Cardiac septum (tissue), 1 donor: ENCODE results near the gene IL13RA1. TPM values are rescaled to one million over a fixed set of nuclear protein-coding genes. Genes with fewer than 3 reads are reported as not detected.
"Not testable (repeated sequence)": the region's sequence is repeated elsewhere in the genome, so short reads cannot be mapped to it uniquely, and the experiment has no call there.

Experiments used
- DNase-seq: peaks from one replicate; pipeline ENCODE4 v3.0.0-alpha.2; 2020; ENCODE audit warnings: low spot score
- intact Hi-C: fragments of 100-400 bp; cut with DNase I; formaldehyde crosslinking; loops from one replicate; pipeline ENCODE4 v1.14.0; 2022
- total RNA-seq: library from RNA; stranded (reverse); fragmentation: NEBNext Ultra II Directional; extraction: Animal tissue kit (Norgen Biotek cat#: 25700); gene quantifications from one replicate; pipeline ENCODE4 v1.2.1, GENCODE V29; 2021
- donor health status: DM: no; HTN: no; CAD: no.

IL13RA1 gene
- total RNA-seq, 1 donor from 2014 or later = 20.7 TPM

DNA sequence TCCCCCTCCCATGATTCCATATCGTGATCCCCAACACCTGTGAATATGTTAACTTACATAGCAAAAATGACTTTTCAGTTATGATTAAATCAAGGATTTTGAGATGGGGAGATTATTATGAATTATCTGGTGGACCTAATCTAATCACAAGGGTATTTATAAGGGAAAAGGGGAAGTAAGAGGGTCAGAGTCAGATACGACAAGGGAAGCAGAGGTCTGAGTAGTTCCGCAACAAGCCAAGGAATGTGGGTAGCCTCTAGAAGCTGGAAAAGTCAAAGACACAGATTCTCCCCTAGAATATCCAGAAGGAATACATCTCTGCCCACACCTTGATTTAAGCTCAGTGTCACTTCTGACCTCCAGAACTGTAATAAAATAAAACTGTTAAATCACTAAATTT lies 1.0 kb upstream of the IL13RA1 start:
- DNase-seq = no peak
- intact Hi-C loops = no loop called here

DNA sequence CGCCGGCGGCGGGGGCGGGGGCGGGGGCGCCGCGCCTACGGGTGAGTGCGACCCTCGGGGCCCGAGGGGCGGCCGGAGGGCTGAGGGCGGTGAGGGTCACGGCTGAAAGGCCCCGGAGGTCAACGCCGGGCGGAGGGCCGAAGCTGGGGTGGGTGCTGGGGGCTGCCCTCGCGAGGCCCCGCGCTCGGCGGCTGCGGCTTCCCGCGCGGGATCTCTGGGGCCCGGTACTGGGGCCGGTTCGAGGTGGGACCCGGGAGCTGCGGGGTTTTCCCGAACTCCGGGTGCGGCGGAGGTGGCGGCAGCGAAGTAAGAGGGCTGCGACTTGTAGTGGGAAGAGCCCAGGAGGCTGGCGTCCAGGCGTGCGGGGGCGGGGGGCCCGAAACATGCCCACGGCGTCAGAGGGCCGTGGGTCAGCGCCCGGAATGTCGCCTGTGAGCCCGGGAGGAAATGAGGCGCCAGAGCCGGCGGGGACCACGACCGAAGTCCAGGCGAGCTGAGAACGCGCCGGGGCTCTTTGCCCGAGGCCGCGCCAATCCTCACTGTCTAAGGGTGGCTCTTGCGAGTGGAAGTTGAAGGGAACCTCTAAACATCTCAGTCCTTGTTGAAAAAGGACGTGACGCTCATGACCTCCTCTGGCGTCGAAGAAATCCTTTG lies 407 bp downstream of the IL13RA1 start:
- DNase-seq = peak; percentile 76
- intact Hi-C loops = no loop called here

DNA sequence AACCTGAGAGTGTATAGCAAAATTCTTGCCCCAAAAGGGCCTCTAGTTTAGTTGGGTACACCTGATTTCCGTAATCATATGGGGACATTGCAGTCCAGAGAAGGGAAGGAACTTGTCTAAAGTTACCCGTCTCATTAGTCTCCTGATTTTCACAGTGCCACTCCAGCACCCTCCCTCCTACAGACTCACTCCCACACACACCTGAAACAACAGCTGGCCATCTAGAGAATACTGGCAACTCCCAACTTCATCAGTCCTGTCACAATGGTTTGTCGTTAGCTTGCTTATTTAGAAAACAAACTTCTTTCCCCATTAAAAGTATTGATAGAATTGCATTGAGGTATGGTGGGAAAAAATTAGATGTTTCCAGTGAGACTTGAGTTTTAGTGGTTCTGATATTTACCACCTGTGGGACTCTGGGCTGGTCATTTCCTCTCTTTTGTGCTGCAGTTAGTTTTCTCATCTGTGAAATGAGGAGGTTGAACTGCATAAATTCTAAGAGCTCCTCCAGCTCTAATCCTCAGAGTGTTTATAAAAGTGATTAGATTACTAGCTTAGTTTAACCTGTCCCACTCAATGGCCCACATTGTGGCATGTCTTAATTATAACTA lies 1.7 kb downstream of the IL13RA1 start:
- intact Hi-C loops = no loop called here
- no peak for DNase-seq

DNA sequence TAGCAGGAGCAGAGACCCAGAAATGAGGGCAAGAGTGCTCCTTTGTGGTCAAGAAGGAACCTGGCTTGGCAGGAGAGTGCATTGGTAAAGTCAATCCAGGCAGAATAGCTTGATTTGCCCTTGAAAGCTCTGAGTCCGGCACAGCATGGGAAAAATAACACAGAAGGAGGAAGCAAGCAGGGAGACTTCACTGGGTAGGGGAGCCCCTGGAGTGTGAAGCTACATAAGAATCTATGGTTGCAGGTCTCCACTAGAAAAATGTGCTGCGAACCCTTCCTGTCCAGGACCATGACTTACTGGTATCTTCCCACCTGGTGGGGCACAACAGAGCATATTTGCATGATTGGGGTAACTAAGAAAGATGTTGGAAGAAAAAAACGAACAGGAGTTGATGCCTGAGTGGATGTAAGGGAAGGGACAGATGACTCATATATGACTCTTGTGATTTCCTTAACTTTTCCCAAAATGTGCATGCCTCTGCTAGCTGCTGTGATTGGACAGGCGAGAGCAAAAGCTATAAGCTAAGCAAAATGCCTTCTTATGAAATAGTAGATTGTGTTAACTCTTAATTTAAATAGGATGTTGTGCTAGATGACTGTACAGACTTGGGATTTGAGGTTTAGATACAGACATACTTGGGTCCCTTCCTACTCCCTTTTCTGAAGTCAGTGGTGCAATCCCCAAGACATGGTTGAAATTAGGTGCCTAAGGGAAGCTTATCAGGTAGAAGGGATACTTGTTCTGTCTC lies 3.3 kb downstream of the IL13RA1 start:
- intact Hi-C loops = no loop called here
- DNase-seq = no peak

DNA sequence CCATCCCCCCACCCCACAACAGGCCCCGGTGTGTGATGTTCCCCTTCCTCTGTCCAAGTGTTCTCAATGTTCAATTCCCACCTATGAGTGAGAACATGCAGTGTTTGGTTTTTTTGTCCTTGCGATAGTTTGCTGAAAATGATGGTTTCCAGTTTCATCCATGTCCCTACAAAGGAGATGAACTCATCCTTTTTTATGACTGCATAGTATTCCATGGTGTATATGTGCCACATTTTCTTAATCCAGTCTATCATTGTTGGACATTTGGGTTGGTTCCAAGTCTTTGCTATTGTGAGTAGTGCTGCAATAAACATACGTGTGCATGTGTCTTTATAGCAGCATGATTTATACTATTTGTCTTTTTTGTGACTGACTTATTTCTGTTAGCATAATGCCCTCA lies 5.1 kb downstream of the IL13RA1 start:
- intact Hi-C loops, DNase-seq: not testable (repeated sequence)

DNA sequence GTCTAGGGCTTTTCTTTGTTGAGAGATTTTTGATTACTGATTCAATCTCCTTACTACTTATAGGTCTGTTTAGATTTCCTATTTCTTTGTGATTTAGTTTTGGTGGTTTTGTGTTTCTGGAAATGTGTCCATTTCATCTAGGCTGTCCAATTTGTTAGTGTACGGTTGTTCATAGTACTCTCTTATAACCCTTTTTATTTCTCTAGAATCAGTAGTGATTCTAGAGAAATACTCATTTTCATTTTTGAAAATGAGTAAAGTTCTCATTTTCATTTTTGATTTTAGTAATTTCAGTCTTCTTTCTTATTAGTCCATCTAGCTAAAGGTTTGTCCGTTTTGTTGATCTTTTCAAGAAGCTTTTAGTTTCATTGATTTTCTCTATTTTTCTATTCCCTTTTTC lies 7.5 kb downstream of the IL13RA1 start:
- intact Hi-C loops = no loop called here
- DNase-seq = no peak

DNA sequence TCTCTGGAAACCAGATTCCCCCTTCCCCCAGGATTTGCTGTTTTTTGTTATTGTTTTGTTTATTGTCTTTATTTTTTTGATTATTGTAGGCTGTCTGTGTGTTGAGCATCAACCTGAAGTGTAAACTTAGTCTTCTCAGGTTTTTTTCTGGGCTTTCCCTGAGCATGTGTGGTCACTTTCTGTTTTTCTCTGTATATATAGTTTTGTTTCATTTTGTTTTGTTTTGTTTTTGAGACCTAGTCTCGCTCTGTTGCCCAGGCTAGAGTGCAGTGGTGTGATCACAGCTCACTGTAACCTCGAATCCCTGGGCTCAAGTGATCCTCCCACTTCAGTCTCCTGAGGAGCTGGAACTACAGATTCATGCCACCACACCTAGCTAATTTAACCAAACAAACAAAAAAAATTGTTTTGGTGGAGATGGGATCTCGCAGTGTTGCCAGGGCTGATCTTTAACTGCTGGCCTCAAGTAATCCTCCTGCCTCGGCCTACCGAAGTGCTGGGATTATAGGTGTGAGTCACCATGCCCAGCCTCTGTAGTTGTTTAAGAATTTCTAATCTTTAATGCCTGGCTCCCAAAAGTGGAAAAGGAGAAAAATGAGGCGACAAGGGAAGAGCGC lies 9.1 kb downstream of the IL13RA1 start:
- intact Hi-C loops = no loop called here
- DNase-seq = no peak

DNA sequence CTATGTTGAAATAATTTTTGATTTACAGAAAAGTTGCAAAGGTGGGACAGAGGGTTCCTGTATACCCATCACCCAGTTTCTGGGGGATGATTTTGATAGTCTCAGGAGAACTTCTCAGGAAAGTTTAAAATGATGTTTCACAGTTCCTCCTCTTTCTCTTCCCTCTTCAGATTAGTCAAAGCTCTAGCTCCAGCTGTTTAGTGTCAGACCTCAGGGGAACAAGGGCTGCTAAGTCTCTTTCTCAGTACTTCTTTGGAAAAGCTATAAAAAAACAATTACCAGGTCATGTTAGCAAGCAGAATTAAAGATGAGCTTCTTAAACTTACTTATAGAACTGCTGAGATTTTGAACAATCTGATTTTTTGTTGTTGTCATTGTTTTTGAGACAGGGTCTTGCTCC lies 12.2 kb downstream of the IL13RA1 start:
- intact Hi-C loops = no loop called here
- DNase-seq = no peak

DNA sequence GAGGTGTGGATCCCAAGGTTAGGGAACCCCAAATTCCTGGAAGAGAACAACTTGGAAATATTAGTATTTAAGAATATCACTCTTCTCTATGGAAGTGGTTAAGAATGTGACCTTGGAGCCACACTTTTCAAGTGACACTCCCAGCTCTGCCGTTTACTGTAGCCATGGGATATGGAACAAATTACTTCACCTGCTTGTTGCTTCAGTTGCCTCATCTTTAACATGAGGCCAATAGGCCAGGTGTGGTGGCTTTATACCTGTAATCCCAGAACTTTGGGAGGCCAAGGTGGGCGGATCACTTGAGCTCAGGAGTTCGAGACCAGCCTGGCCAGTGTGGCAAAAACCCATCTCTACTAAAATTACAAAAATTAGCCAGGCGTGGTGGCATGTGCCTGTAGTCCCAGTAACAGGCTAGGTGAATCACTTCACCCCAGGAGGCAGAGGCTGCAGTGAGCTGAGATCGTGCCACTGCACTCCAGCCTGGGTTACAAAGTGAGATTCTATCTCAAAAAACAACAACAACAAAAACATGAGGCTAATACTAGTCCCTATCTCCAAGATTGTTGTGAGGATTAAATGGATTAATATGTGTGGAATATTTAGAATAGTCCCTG lies 13.0 kb downstream of the IL13RA1 start:
- no peak for DNase-seq

DNA sequence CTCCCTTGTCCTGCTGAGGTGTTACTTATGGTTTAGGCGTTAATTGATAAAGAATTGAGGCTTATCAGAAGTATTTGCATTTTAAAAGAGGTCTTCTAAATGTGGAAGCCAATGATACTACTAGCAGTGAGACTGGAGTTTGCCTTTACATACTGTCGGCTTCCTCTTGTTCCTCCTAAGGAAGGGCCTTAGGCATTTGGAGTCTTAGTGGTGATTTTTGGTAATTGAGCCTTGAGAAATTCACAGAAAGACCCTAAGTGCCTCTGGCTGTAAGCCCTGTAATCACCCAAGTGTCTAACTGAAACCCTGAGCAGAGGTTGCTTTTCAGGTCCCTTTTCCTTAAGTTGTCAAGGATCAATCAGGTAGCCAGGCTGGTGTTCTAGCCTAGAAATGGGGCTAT lies 14.8 kb downstream of the IL13RA1 start:
- no peak for DNase-seq
- intact Hi-C loops = no loop called here

More for the DNA sequence above, 13.0 kb downstream of the IL13RA1 start:
- intact Hi-C loops = no loop called here

DNA sequence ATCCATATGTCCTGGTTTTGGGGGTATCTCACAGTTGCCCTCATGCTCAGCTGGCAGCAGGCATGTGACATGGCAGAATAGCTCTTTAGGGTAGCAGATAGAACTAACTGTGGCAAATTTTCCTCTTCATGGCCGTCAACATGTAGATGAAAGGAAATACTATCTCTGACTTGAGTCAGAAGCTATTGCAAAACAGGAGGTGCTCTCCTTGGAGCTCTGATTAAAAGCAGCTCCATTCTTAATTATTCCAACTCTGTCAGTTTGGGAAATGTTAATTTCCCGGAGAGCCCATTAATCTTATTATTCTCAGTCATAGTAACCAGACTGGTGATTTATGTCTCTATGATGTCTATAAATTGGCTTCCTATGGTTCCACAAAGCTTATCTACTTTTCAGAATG lies 18.2 kb downstream of the IL13RA1 start:
- intact Hi-C loops = no loop called here
- DNase-seq = no peak

DNA sequence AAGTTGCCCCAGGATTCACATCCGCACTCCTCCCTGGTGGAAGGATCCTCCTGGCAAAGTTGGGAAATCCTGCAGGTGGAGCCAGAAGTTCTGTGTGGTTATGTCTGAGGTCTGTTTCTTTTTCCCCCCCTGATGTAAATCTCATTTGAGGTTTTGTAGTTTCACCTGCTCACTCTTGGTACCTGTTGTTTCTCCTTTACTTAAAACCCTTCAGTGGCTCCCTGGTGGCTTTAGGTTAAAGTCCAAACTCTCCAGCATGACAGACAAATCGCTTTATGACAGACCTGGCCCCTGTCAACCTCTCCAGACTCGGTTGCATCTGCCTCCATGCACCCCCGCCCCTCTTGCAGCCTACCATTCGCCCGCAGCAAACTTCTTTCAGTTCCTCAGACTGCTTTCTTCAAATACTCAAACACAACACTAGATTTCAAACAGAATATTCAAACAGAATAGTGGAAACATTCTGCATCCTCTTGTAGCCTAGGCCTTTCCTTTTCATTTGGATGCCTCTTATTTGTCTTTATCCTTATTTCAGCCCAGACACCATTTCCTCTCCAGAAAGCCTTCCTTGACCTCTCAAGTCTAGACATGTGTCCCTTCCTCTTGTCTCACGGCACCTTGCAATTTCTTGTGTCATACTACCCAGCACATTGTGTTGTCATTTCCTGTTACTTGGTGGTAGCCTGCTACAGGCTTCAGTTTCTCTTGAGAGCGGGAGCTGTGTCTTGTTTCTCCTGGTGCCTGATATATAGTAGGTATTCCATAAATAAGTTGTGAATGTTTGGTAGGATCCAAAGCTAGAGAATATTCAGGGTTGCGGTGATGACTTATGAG lies 24.8 kb downstream of the IL13RA1 start:
- intact Hi-C loops = no loop called here

DNA sequence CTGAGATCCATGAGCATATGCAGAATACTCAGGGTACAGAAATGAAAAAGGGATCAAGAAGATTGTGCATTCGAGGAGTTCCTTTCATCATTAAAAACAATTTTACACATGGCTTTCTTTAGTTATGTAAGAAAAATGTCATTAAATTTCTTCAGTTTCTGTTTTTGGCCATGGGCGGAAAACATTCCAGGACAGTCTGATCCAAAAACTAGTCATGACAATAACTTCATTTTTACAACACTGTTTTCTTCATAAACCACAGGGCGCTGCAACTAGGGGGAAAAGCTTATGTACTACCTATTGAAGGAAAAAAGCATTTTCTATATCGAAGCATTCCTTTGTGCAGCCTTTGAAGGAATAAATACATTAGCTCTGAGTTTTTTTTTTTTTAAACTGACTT lies 28.2 kb downstream of the IL13RA1 start:
- no peak for DNase-seq
- intact Hi-C loops = no loop called here

More for the DNA sequence above, 24.8 kb downstream of the IL13RA1 start:
- no peak for DNase-seq

DNA sequence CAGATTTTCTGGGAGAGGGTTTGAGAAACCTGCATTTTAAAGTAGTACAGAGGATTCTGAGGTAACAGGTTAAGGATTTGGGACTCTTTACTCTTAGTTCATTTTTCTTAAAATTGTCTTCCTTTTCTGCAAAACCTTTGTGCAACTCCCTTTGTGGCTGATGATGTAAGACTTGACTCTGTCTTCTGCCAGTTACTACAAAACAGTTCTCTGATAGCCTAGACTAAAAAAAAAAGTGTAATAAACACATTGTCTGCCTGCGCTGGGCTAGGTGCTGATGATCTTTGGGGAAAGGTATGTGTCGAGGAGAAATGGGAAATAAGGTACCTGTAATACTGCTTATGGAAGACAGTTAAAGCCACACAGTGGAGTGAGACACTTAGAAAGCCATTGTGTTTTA lies 28.7 kb downstream of the IL13RA1 start:
- intact Hi-C loops = no loop called here

DNA sequence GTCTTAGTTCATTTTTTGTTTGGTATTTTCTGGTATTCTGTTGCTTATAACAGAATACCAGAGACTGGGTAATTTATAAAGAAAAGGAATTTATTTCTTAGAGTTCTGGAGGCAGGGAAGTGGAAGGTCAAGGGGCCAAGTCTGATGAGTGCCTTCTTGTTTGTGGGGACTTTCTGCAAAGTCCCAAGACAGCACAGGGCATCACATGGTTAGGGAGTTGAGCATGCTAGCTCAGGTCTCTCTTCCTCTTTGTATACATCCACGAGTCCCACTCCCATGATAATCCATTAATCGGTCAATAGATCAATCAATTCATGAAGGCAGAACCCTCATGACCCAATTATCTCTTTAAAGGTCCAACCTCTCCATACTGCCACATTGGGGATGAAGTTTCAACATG lies 31.1 kb downstream of the IL13RA1 start:
- intact Hi-C loops = no loop called here
- no peak for DNase-seq

More for the DNA sequence above, 28.7 kb downstream of the IL13RA1 start:
- DNase-seq = no peak

DNA sequence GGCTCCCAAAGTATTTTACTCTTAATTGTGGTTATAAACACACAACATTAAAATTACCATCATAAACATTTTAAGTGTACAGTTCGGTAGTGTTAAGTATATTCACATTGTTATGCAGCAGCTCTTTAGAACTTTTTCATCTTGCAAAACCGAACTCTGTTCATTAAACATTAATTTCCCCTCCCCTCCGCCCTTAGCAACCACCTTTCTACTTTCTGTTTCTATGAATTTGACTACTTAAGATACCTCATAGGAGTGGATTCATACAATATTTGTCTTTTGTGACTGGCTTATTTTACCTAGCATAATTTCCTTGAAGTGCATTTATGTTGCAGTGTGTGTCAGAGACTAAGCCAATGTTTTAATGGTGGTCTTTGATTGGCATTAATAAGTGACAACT lies 32.6 kb downstream of the IL13RA1 start:
- intact Hi-C loops = no loop called here
- DNase-seq = no peak

DNA sequence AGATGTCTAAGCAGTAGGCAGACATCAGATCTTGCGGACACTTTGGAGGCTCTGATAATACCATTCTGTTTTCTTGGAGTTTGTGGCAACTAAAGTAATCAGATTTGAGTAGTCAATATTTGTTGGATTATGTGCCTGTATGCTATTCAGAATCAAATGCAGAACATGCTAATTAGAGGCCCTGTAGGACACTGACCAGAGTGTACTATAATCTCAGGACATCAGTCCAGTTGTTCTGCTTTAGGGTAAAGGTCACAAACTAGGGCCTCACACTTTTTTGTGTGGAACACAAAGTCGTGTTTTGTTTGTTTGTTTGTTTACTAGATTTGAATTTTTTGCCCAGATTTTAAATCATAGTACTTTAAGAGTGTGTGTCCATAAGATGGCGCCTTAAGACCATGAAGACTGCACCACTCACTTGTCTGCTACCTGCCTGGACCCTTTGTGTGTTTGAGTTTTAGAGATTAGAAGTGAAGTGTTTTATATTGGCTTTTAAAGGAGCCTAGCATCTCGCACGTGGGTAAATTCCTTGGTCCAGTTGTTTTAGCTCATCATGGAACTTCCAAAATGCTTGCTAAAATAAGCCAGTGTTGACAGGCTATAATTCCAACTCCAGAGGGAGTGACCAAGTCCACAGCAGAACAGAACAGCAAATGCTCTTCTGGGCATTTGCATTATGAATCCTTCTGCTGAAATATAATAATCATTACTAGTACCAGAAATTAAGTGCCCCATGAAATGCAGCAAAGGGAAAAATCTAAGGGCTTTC lies 34.7 kb downstream of the IL13RA1 start:
- DNase-seq = no peak
- intact Hi-C loops = no loop called here

DNA sequence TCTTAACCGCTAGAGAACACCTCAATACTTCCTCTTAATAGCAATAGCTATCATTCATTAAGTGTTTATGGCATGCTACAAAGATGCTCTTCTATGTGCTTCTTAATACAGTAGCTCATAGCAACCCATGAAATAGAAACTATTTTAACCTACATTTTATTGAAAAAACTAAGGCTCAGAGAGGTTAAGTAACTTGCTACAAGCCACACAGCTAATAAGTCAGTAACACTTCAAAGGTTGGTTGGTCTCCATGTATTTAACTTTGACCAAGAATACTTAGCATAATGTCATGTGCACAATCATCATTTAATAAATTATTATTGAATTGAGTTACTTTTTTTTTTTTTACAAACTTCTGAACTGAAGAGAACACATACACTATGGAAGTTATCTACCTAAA lies 36.1 kb downstream of the IL13RA1 start:
- intact Hi-C loops = no loop called here
- no peak for DNase-seq

DNA sequence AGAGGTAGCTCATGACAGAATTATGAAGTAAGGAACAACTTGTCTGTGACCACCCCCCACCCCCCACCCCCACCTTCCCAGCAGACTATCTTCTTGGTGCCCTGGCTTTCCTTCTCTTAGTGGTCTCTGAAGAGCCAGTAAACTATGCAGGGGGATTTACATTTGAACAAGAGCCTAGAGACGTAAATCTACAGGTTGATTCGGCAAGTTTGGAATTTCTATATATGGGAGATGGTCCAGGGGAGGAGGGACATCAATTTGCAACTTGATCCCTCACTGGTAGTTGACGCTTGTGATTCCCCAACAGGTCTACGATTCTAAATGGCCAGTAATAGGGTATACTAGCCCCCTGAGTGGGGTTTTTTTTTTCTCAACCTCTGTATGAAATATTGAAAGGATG lies 36.7 kb downstream of the IL13RA1 start:
- DNase-seq = no peak
- intact Hi-C loops = no loop called here
